ENCODE results near the gene PCIF1. TPM values are rescaled to one million over a fixed set of nuclear protein-coding genes. Genes with fewer than 3 reads are reported as not detected.

PCIF1 gene
- total RNA-seq, 2 experiments from 2014 or later, result 41.6 to 52.3 TPM

- Mint-ChIP-seq H3K27ac (no peak overlapping the region), H3K36me3 (peaks cover 61% of the 10 kb centered on the region), H3K27me3 (no peaks in the 10 kb centered on the region), H3K9me3 (ENCODE audit: low read depth) (no peaks in the 10 kb centered on the region), H3K4me1 (peaks cover 7% of the 10 kb centered on the region), H3K4me3 (no peak overlapping the region)
- ATAC-seq, result no peak
- CTCF ChIA-PET, result interaction anchor here (0.8 to 9.2 kb wide), 12 partner anchors 7 to 164 kb away, joined by 3 to 114 read pairs (median 6); partner anchors contain the start of genes PCIF1, ZNF335 and ZSWIM1
- no peak for DNase-seq
Observed at GRCh38 chr20:45963059-45964005, 28.8 kb downstream of the PCIF1 start.

- H3K4me1 Mint-ChIP-seq, result peaks cover 7% of the 10 kb centered on the region
- no peaks in the 10 kb centered on the region for H3K27me3 Mint-ChIP-seq
- CTCF ChIA-PET, result interaction anchor here (0.8 to 9.2 kb wide), 5 partner anchors 11 to 165 kb away, joined by 3 to 114 read pairs (median 8); partner anchors contain the start of gene PCIF1
- no peak overlapping the region for H3K4me3 Mint-ChIP-seq
- no peaks in the 10 kb centered on the region for H3K9me3 Mint-ChIP-seq (ENCODE audit: low read depth)
- H3K36me3 Mint-ChIP-seq, result peaks cover 55% of the 10 kb centered on the region
- DNase-seq (no peak), ATAC-seq (no peak)
- H3K27ac Mint-ChIP-seq, result no peak overlapping the region
Observed at GRCh38 chr20:45964006-45964400, 29.5 kb downstream of the PCIF1 start.

GRCh38 chr20:45965169-45966002 lies 30.9 kb downstream of the PCIF1 start:
- CTCF ChIA-PET, result interaction anchor here (0.9 to 9.2 kb wide), 4 partner anchors 19 to 166 kb away, joined by 3 to 114 read pairs (median 6); partner anchors contain the start of gene PCIF1
- no peaks in the 10 kb centered on the region for H3K9me3 Mint-ChIP-seq (ENCODE audit: low read depth)
- ATAC-seq, result no peak
- peaks cover 20% of the 10 kb centered on the region for H3K4me1 Mint-ChIP-seq
- peaks cover 48% of the 10 kb centered on the region for H3K36me3 Mint-ChIP-seq
- no peaks in the 10 kb centered on the region for H3K27me3 Mint-ChIP-seq
- DNase-seq, result no peak
- no peak overlapping the region for H3K27ac Mint-ChIP-seq
- H3K4me3 Mint-ChIP-seq, result no peak overlapping the region

- Mint-ChIP-seq H3K4me3 (no peak overlapping the region), H3K9me3 (ENCODE audit: low read depth) (no peaks in the 10 kb centered on the region), H3K4me1 (peaks cover 27% of the 10 kb centered on the region), H3K27me3 (no peaks in the 10 kb centered on the region), H3K27ac (no peak overlapping the region), H3K36me3 (peaks cover 34% of the 10 kb centered on the region)
- CTCF ChIA-PET, result interaction anchor here (1.3 to 13.4 kb wide), 5 partner anchors 20 to 168 kb away, joined by 3 to 117 read pairs (median 12); partner anchors contain the start of gene PCIF1
- no peak for ATAC-seq
- DNase-seq, result no peak
Observed at GRCh38 chr20:45967551-45968080, 33.1 kb downstream of the PCIF1 start.

GRCh38 chr20:45968081-45968671 lies 33.7 kb downstream of the PCIF1 start:
- CTCF ChIA-PET, result interaction anchor here (0.9 to 13.4 kb wide), 9 partner anchors 15 to 169 kb away, joined by 3 to 117 read pairs (median 19); partner anchors contain the start of gene PCIF1
- Mint-ChIP-seq H3K27ac (peak overlapping the region; percentile 7), H3K9me3 (ENCODE audit: low read depth) (no peaks in the 10 kb centered on the region), H3K36me3 (peaks cover 30% of the 10 kb centered on the region), H3K4me1 (peaks cover 27% of the 10 kb centered on the region), H3K27me3 (no peaks in the 10 kb centered on the region), H3K4me3 (no peak overlapping the region)
- no peak for ATAC-seq
- no peak for DNase-seq

- DNase-seq (no peak), ATAC-seq (no peak)
- Mint-ChIP-seq H3K4me3 (no peak overlapping the region), H3K36me3 (peaks cover 22% of the 10 kb centered on the region), H3K4me1 (peaks cover 25% of the 10 kb centered on the region), H3K9me3 (ENCODE audit: low read depth) (no peaks in the 10 kb centered on the region), H3K27ac (peak overlapping the region; percentile 7), H3K27me3 (no peaks in the 10 kb centered on the region)
- CTCF ChIA-PET, result interaction anchor here (0.7 to 13.4 kb wide), 35 partner anchors 9 to 657 kb away, joined by 3 to 117 read pairs (median 7); partner anchors contain the start of genes ACOT8, CTSA, DNTTIP1 and MMP9
Observed at GRCh38 chr20:45968801-45969711, 34.6 kb downstream of the PCIF1 start.

- Mint-ChIP-seq H3K4me1 (peaks cover 25% of the 10 kb centered on the region), H3K9me3 (ENCODE audit: low read depth) (no peaks in the 10 kb centered on the region), H3K27ac (peak overlapping the region; percentile 99), H3K4me3 (peak overlapping the region; percentile 82), H3K36me3 (peaks cover 19% of the 10 kb centered on the region), H3K27me3 (no peaks in the 10 kb centered on the region)
- CTCF ChIA-PET, result interaction anchor here (0.7 to 13.4 kb wide), 49 partner anchors 10 to 658 kb away, joined by 3 to 117 read pairs (median 5); partner anchors contain the start of genes ACOT8, CTSA, DNTTIP1 and ELMO2
- DNase-seq (no peak), ATAC-seq (no peak)
Observed at GRCh38 chr20:45969712-45970634, 35.5 kb downstream of the PCIF1 start.

GRCh38 chr20:45970646-45971424 lies 36.4 kb downstream of the PCIF1 start:
- Mint-ChIP-seq H3K4me3 (peak overlapping the region; percentile 82), H3K27ac (peak overlapping the region; percentile 99), H3K36me3 (peaks cover 12% of the 10 kb centered on the region), H3K27me3 (no peaks in the 10 kb centered on the region), H3K9me3 (ENCODE audit: low read depth) (no peaks in the 10 kb centered on the region), H3K4me1 (peaks cover 22% of the 10 kb centered on the region)
- ATAC-seq (peak; percentile 3), DNase-seq (peak; percentile 56)
- CTCF ChIA-PET, result interaction anchor here (0.8 to 13.4 kb wide), 38 partner anchors 9 to 658 kb away, joined by 3 to 117 read pairs (median 6); partner anchors contain the start of genes ACOT8, CTSA, DNTTIP1 and ELMO2

GRCh38 chr20:45971425-45971674 lies 36.9 kb downstream of the PCIF1 start:
- H3K4me3 Mint-ChIP-seq, result peak overlapping the region; percentile 82
- peak overlapping the region; percentile 99 for H3K27ac Mint-ChIP-seq
- no peaks in the 10 kb centered on the region for H3K9me3 Mint-ChIP-seq (ENCODE audit: low read depth)
- H3K36me3 Mint-ChIP-seq, result peaks cover 11% of the 10 kb centered on the region
- ATAC-seq, result peak; percentile 7
- no peak for DNase-seq
- H3K27me3 Mint-ChIP-seq, result no peaks in the 10 kb centered on the region
- CTCF ChIA-PET, result interaction anchor here (0.6 to 13.4 kb wide), 26 partner anchors 11 to 435 kb away, joined by 3 to 117 read pairs (median 6); partner anchors contain the start of genes ACOT8, CTSA, DNTTIP1 and ELMO2
- H3K4me1 Mint-ChIP-seq, result peaks cover 22% of the 10 kb centered on the region

- Mint-ChIP-seq H3K36me3 (peaks cover 11% of the 10 kb centered on the region), H3K27ac (peak within 1 kb of the TSS; percentile 99), H3K9me3 (ENCODE audit: low read depth) (no peaks in the 10 kb centered on the region), H3K4me3 (peak within 1 kb of the TSS; percentile 82), H3K4me1 (peaks cover 22% of the 10 kb centered on the region), H3K27me3 (no peaks in the 10 kb centered on the region)
- CTCF ChIA-PET, result interaction anchor here (0.6 to 13.4 kb wide), 21 partner anchors 9 to 435 kb away, joined by 3 to 117 read pairs (median 7); partner anchors contain the start of genes CTSA, ELMO2, MMP9 and NEURL2
- ATAC-seq, result peak; percentile 82
- peak; percentile 95 for DNase-seq
Observed at GRCh38 chr20:45971675-45972499, 37.4 kb downstream of the PCIF1 start, which contains the start of gene ZNF335. Gene ZNF335, minus strand, starts transcription at chr20:45972203. Its CDS starts 793 bp downstream, at chr20:45971410.
